Activated CD4-positive, alpha-beta T cell treated with anti-CD3 and anti-CD28 coated beads, Interleukin-2, Interleukin-4, amounts not matched to agents 100 ng/mL and 50 ng/mL, durations not matched to agents 16 hours and 8 hours (primary cell): ENCODE measurements around the gene RFTN1.

Experiments used
- DNase-seq: peaks from one replicate; pipeline ENCODE4 v3.0.0-alpha.2; 2020; ENCODE audit warnings: low spot score

Gene RFTN1

GRCh38 chr3:16513141-16514020 lies at the start of gene RFTN1:
Gene RFTN1 (minus strand): TSS chr3:16513699. CDS start chr3:16493869, 19,830 bp downstream.
- peak; percentile 65 for DNase-seq

GRCh38 chr3:16559653-16560365 lies 46.3 kb upstream of the RFTN1 start:
- no peak for DNase-seq

- no peak for DNase-seq
These were observed 40.6 kb upstream of the RFTN1 start for GRCh38 chr3:16554126-16554525.

GRCh38 chr3:16552757-16553156 lies 39.3 kb upstream of the RFTN1 start:
- DNase-seq: no peak

- DNase-seq: no peak
These were observed 38.0 kb upstream of the RFTN1 start for GRCh38 chr3:16551342-16551976.

- DNase-seq: peak; percentile 88
These were observed 37.3 kb upstream of the RFTN1 start for GRCh38 chr3:16550676-16551341.

GRCh38 chr3:16550305-16550675 lies 36.8 kb upstream of the RFTN1 start:
- DNase-seq: no peak

- DNase-seq: no peak
These were observed 35.2 kb upstream of the RFTN1 start for GRCh38 chr3:16548721-16549120.

GRCh38 chr3:16547561-16548357 lies 34.3 kb upstream of the RFTN1 start:
- no peak for DNase-seq

- DNase-seq: no peak
These were observed 32.9 kb upstream of the RFTN1 start for GRCh38 chr3:16546186-16547010.

- no peak for DNase-seq
These were observed 32.1 kb upstream of the RFTN1 start for GRCh38 chr3:16545413-16546185.

GRCh38 chr3:16543242-16543864 lies 29.9 kb upstream of the RFTN1 start:
- no peak for DNase-seq

GRCh38 chr3:16538507-16538906 lies 25.0 kb upstream of the RFTN1 start:
- no peak for DNase-seq

- DNase-seq: no peak
These were observed 23.5 kb upstream of the RFTN1 start for GRCh38 chr3:16536996-16537395.

- no peak for DNase-seq
These were observed 22.8 kb upstream of the RFTN1 start for GRCh38 chr3:16536344-16536663.

- DNase-seq: no peak
These were observed 21.3 kb upstream of the RFTN1 start for GRCh38 chr3:16534640-16535262.

- DNase-seq: no peak
These were observed 20.6 kb upstream of the RFTN1 start for GRCh38 chr3:16533928-16534574.

- DNase-seq: no peak
These were observed 15.8 kb upstream of the RFTN1 start for GRCh38 chr3:16529264-16529663.
